Measurements from ENCODE around the gene NID2.

The NID2 gene

GRCh38 chr14:52051871-52052270 is 17.0 kb downstream of the NID2 start:
- Mint-ChIP-seq H3K9me3 (no peaks in the 10 kb centered on the region), H3K4me3 (no peak overlapping the region), H3K36me3 (ENCODE audit: low read depth) (no peaks in the 10 kb centered on the region), H3K27ac (no peak overlapping the region), H3K4me1 (ENCODE audit: low read depth) (no peaks in the 10 kb centered on the region), H3K27me3 (ENCODE audit: low read depth) (peaks cover 39% of the 10 kb centered on the region)

- no peaks in the 10 kb centered on the region for H3K36me3 Mint-ChIP-seq (ENCODE audit: low read depth)
- H3K4me3 Mint-ChIP-seq = no peak overlapping the region
- H3K27me3 Mint-ChIP-seq (ENCODE audit: low read depth) = peaks cover 39% of the 10 kb centered on the region
Observed at GRCh38 chr14:52051251-52051650, 17.6 kb downstream of the NID2 start.

GRCh38 chr14:52049721-52050588 is 18.9 kb downstream of the NID2 start:
- Mint-ChIP-seq H3K4me1 (ENCODE audit: low read depth) (no peaks in the 10 kb centered on the region), H3K4me3 (no peak overlapping the region), H3K9me3 (no peaks in the 10 kb centered on the region), H3K27me3 (ENCODE audit: low read depth) (peaks cover 30% of the 10 kb centered on the region), H3K27ac (no peak overlapping the region), H3K36me3 (ENCODE audit: low read depth) (no peaks in the 10 kb centered on the region)

More at GRCh38 chr14:52051251-52051650, 17.6 kb downstream of the NID2 start:
- Mint-ChIP-seq H3K4me1 (ENCODE audit: low read depth) (no peaks in the 10 kb centered on the region), H3K27ac (no peak overlapping the region), H3K9me3 (no peaks in the 10 kb centered on the region)

DNA sequence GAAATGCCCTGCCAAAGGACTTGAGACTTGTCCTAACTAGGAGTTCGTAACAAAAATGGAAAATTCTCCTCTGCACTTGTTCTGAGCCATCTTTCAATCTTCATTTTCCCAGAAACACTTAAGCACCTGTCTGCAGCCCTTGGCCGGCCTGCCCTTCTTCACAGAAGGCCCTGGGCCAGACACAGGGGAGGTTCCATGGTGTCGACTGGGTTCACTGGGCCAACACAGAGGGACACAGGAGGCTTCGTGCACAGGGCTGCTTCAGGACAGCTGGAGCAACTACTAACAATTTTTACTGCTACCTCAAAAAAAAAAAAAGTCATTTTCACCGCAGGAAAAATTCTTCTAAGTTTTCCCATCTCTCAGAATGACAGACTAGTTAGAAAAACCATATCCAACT is 19.6 kb downstream of the NID2 start:
- H3K36me3 Mint-ChIP-seq (ENCODE audit: low read depth) = no peaks in the 10 kb centered on the region
- H3K27me3 Mint-ChIP-seq (ENCODE audit: low read depth) = peaks cover 27% of the 10 kb centered on the region
- no peaks in the 10 kb centered on the region for H3K4me1 Mint-ChIP-seq (ENCODE audit: low read depth)
- H3K9me3 Mint-ChIP-seq = no peaks in the 10 kb centered on the region
- H3K4me3 Mint-ChIP-seq = no peak overlapping the region
- no peak overlapping the region for H3K27ac Mint-ChIP-seq

GRCh38 chr14:52048641-52049204 is 20.1 kb downstream of the NID2 start:
- Mint-ChIP-seq H3K36me3 (ENCODE audit: low read depth) (no peaks in the 10 kb centered on the region), H3K27ac (peak overlapping the region; percentile 43), H3K27me3 (ENCODE audit: low read depth) (peaks cover 27% of the 10 kb centered on the region), H3K4me3 (no peak overlapping the region), H3K9me3 (no peaks in the 10 kb centered on the region), H3K4me1 (ENCODE audit: low read depth) (peaks cover 2% of the 10 kb centered on the region)

GRCh38 chr14:52048116-52048515 is 20.7 kb downstream of the NID2 start:
- H3K27me3 Mint-ChIP-seq (ENCODE audit: low read depth) = peaks cover 20% of the 10 kb centered on the region

DNA sequence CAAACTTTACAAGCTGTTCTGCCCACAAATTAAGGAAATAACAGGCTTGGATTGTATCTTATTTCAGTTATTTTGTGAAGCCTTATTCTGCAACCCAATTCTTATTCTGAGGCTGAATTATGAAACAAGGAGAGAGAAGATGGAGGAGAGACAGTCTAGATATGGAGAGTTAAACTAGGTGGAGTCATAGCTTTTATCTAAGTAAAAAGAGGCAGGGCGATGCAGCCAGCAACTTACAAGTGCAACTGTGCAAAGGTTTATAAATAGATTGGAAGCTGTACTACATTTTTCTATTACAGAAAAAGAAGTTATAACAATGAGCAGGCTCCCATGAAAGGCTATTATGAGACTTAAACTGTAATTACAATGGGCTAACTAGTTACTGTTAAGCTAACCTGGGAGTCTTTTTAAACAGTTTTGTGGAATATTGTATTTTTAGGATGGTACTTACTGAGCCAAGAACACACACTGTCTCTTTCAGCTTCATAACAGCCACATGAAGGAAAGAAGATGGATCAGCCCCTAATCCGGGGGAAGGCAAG is 22.4 kb downstream of the NID2 start:
- H3K9me3 Mint-ChIP-seq = no peaks in the 10 kb centered on the region
- peaks cover 2% of the 10 kb centered on the region for H3K4me1 Mint-ChIP-seq (ENCODE audit: low read depth)
- H3K36me3 Mint-ChIP-seq (ENCODE audit: low read depth) = no peaks in the 10 kb centered on the region
- no peak overlapping the region for H3K4me3 Mint-ChIP-seq
- peaks cover 7% of the 10 kb centered on the region for H3K27me3 Mint-ChIP-seq (ENCODE audit: low read depth)
- no peak overlapping the region for H3K27ac Mint-ChIP-seq

More at GRCh38 chr14:52048116-52048515, 20.7 kb downstream of the NID2 start:
- no peaks in the 10 kb centered on the region for H3K36me3 Mint-ChIP-seq (ENCODE audit: low read depth)
- H3K9me3 Mint-ChIP-seq = no peaks in the 10 kb centered on the region
- H3K27ac Mint-ChIP-seq = no peak overlapping the region
- peaks cover 2% of the 10 kb centered on the region for H3K4me1 Mint-ChIP-seq (ENCODE audit: low read depth)
- no peak overlapping the region for H3K4me3 Mint-ChIP-seq

GRCh38 chr14:52044791-52045522 is 23.9 kb downstream of the NID2 start:
- no peak overlapping the region for H3K27ac Mint-ChIP-seq
- no peak overlapping the region for H3K4me3 Mint-ChIP-seq
- no peaks in the 10 kb centered on the region for H3K9me3 Mint-ChIP-seq
- H3K36me3 Mint-ChIP-seq (ENCODE audit: low read depth) = no peaks in the 10 kb centered on the region
- H3K4me1 Mint-ChIP-seq (ENCODE audit: low read depth) = peaks cover 2% of the 10 kb centered on the region
- H3K27me3 Mint-ChIP-seq (ENCODE audit: low read depth) = no peaks in the 10 kb centered on the region

DNA sequence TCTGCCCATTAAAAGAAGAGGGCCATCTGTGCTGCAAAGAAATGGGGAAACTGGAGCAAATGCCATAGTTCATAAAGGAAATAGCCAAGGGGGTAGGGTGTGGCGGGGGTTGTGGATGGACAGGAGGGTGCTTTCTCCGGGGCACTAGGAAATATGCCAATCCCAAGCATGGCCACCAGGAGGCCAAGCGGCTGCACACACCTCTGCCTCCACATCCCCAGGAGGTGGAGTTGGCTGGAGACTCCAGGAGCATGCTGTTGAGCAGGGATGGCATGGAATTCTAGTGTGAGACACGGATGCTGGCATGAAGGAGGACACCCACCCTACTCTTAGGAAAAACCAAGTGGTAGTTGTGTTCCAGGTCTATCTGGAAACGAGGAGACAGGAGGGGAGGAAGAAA is 25.2 kb downstream of the NID2 start:
- H3K27ac Mint-ChIP-seq = no peak overlapping the region
- H3K4me1 Mint-ChIP-seq (ENCODE audit: low read depth) = peaks cover 2% of the 10 kb centered on the region
- H3K4me3 Mint-ChIP-seq = no peak overlapping the region
- no peaks in the 10 kb centered on the region for H3K9me3 Mint-ChIP-seq
- H3K27me3 Mint-ChIP-seq (ENCODE audit: low read depth) = no peaks in the 10 kb centered on the region
- H3K36me3 Mint-ChIP-seq (ENCODE audit: low read depth) = no peaks in the 10 kb centered on the region

DNA sequence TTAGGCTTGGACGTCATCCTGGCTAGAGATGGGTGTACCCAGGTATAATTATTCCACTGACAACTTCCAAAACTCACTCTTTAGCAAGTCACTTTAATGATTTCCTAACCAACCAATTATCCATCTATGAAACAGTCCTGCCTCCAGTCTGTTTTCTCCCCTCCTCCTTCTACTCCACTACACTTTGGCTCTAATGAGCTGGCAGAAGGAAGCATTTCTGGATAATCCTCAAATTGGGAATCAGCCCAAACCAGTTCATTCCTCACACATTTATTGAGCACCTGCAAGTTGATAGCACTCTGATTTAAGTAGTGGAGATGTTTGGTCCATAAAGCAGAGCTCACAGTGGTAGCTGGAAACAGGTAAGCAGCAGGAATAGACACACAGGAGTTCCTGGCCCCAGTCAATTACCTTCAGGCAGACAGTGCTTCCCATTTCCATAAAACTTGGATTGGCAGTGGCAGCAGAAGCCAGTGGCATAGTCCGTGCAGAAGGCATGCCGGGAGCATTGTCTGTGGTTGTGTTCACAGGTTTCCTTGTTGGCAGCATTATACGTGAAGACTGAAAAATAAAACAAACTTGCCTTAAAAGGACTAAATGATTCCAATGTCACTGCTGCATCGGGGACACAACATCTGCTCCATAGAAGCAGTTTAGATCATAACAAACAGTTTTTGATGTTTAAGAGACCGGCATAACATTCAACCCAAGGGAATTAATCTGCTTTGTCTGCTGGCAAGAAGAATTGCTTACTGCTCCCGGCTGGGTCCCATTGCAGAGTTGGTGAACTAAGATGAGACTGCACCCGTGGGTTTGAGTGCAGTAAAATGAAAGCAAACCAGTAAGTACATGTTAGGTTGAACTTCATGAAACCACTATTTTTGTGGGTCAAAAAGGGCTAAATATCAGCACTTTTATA is 26.2 kb downstream of the NID2 start:
- H3K4me3 Mint-ChIP-seq = no peak overlapping the region
- peaks cover 2% of the 10 kb centered on the region for H3K4me1 Mint-ChIP-seq (ENCODE audit: low read depth)
- no peaks in the 10 kb centered on the region for H3K9me3 Mint-ChIP-seq
- H3K27ac Mint-ChIP-seq = no peak overlapping the region
- peaks cover 9% of the 10 kb centered on the region for H3K27me3 Mint-ChIP-seq (ENCODE audit: low read depth)
- no peaks in the 10 kb centered on the region for H3K36me3 Mint-ChIP-seq (ENCODE audit: low read depth)

GRCh38 chr14:52040598-52040997 is 28.3 kb downstream of the NID2 start:
- Mint-ChIP-seq H3K4me3 (no peak overlapping the region), H3K36me3 (ENCODE audit: low read depth) (no peaks in the 10 kb centered on the region), H3K9me3 (no peaks in the 10 kb centered on the region), H3K4me1 (ENCODE audit: low read depth) (peaks cover 2% of the 10 kb centered on the region), H3K27ac (no peak overlapping the region), H3K27me3 (ENCODE audit: low read depth) (peaks cover 16% of the 10 kb centered on the region)

- peaks cover 2% of the 10 kb centered on the region for H3K4me1 Mint-ChIP-seq (ENCODE audit: low read depth)
- no peaks in the 10 kb centered on the region for H3K9me3 Mint-ChIP-seq
- peaks cover 19% of the 10 kb centered on the region for H3K27me3 Mint-ChIP-seq (ENCODE audit: low read depth)
- no peaks in the 10 kb centered on the region for H3K36me3 Mint-ChIP-seq (ENCODE audit: low read depth)
- H3K27ac Mint-ChIP-seq = no peak overlapping the region
- H3K4me3 Mint-ChIP-seq = no peak overlapping the region
Observed at GRCh38 chr14:52039124-52039815, 29.6 kb downstream of the NID2 start.

DNA sequence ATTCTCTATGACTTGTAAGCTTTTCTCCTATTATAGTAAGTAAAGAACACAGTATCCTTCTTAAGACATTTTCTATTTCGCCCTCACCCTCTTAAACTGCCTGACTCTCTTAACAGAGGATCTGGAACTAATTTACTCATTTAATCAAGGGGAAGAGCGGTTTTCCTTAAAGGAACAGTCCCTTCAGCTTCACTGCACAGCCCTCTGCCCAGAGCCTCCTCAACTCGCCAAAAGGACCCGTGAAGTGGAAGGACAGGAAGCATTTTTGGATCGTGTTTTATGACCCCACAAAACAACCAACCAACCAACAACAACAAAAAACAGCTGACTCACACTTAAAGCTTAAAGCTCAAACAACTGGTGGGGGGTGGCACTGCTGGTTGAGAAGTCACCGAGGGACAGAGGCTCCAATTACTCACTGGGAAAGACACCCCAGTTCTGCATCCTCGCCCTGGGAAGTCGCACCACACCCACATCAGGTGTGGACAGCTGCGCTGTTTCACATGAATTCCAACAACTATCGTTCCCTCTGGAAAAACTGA is 35.7 kb downstream of the NID2 start:
- Mint-ChIP-seq H3K9me3 (no peaks in the 10 kb centered on the region), H3K27me3 (ENCODE audit: low read depth) (peaks cover 29% of the 10 kb centered on the region), H3K27ac (no peak overlapping the region), H3K4me3 (no peak overlapping the region), H3K36me3 (ENCODE audit: low read depth) (no peaks in the 10 kb centered on the region), H3K4me1 (ENCODE audit: low read depth) (no peaks in the 10 kb centered on the region)
